HAP-1 (cell line): ENCODE results near the gene RXYLT1.
"Not testable (repeated sequence)": the region's sequence is repeated elsewhere in the genome, so short reads cannot be mapped to it uniquely, and the experiment has no call there.

Experiments used
- DNase-seq, 2 experiments: peaks; one replicate each; pipeline ENCODE4 v3.0.0-alpha.2; 2016 to 2020; ENCODE audit warnings: low spot score in 2 of 2
- H3K27me3 ChIP-seq: fragments of 250-450 bp; sonication (Bioruptor Pico); 2 replicates; pipeline ENCODE4 v1.5.1; 2020; ENCODE audit warnings: low read depth, mild to moderate bottlenecking, moderate library complexity
- H3K36me3 ChIP-seq: fragments of 250-450 bp; sonication (Bioruptor Pico); replicated peaks from 2 replicates; pipeline ENCODE4 v1.5.1; 2020; ENCODE audit warnings: mild to moderate bottlenecking
- H3K4me1 ChIP-seq: fragments of 250-450 bp; sonication (Bioruptor Pico); 2 replicates; pipeline ENCODE4 v1.5.1; 2020; ENCODE audit warnings: mild to moderate bottlenecking
- H3K4me3 ChIP-seq: fragments of 250-450 bp; sonication (Bioruptor Pico); 2 replicates; pipeline ENCODE4 v1.5.1; 2020; ENCODE audit warnings: mild to moderate bottlenecking, moderate library complexity
- H3K9me3 ChIP-seq: fragments of 250-450 bp; sonication (Bioruptor Pico); 2 replicates; pipeline ENCODE4 v1.5.1; 2020; ENCODE audit warnings: mild to moderate bottlenecking, moderate library complexity
- in situ Hi-C: fragments of 300-500 bp; cut with MboI; formaldehyde crosslinking; loops from 3 replicates; pipeline ENCODE4 v1.14.3; 2020; ENCODE audit warnings: low sequenced_read_pairs, inconsistent platforms, mixed read lengths

Gene RXYLT1, protein sequence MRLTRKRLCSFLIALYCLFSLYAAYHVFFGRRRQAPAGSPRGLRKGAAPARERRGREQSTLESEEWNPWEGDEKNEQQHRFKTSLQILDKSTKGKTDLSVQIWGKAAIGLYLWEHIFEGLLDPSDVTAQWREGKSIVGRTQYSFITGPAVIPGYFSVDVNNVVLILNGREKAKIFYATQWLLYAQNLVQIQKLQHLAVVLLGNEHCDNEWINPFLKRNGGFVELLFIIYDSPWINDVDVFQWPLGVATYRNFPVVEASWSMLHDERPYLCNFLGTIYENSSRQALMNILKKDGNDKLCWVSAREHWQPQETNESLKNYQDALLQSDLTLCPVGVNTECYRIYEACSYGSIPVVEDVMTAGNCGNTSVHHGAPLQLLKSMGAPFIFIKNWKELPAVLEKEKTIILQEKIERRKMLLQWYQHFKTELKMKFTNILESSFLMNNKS

DNA sequence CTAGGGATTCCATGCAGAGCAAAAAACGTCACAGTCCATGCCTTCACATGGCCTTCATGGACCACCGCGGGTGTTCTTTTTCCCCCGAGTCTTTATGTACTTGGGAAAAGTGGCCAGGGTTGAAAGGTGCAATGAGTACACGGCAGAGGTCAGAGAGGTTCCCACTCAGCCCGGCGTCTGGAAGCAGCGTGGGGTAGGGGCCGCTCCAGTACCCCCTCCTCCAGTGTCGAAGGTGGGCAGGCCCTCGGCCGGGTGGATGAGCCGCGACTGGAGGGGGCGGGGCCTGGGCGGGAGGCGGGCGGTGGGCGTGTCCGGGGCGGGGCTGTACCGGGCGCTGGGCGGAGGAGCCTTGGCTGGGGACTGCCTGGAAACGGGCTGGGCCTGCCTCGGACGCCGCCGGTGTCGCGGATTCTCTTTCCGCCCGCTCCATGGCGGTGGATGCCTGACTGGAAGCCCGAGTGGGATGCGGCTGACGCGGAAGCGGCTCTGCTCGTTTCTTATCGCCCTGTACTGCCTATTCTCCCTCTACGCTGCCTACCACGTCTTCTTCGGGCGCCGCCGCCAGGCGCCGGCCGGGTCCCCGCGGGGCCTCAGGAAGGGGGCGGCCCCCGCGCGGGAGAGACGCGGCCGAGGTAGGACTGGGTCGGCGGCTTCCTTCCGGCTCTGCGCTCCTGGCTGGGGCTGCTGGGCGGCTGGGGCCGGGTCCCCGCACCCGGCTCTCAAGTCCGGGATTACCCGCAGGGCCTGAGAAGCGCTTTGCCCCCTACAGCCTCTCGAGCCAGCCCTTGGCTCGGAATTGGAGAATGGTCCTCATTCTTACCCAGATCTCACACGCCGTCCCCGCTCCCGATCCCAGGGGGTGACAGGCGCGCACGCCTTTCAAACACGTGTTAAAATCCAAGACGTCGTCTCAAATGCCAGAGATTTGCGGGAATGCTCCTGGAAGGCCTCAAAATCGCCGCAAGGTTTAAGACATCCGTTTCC, at the start of gene RXYLT1:
RXYLT1 (plus strand) TSS at position 412 of the 984 bp plus-strand sequence; CDS start at position 464, 52 bp downstream.
- Histone ChIP-seq H3K4me3 (peak within 1 kb of the TSS; percentile 64), H3K9me3 (no peaks in the 10 kb centered on the region), H3K36me3 (peaks cover 14% of the 10 kb centered on the region), H3K27me3 (no peaks in the 10 kb centered on the region), H3K4me1 (peaks cover 10% of the 10 kb centered on the region)
- peak; percentile 76 to 88 for DNase-seq
- in situ Hi-C loops = loop anchor here (25.0 kb wide), 1 partner anchor 117 kb away; the partner anchor contains the start of gene DPY19L2

DNA sequence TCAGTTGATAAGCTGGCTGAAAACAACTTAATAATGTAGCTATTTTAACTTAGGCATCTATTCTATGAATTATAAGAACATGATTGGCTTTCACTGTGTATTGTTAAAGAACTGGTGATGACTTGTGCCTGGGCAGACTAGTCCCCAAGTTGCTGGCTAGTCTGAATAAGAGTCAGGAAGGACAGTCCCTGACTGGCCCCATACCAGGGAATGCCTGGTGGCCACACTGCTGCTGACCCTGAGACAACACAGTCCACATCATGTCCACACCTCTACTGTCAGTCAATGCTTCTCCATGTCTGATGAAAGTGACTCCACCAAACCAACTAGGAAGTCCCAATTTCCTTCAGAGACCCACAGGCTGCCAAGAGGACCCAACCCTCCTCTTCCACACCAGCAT, 46.9 kb upstream of the RXYLT1 start:
- H3K9me3 ChIP-seq, H3K4me3 ChIP-seq, H3K4me1 ChIP-seq, H3K27me3 ChIP-seq, H3K36me3 ChIP-seq, in situ Hi-C loops, DNase-seq: not testable (repeated sequence)

DNA sequence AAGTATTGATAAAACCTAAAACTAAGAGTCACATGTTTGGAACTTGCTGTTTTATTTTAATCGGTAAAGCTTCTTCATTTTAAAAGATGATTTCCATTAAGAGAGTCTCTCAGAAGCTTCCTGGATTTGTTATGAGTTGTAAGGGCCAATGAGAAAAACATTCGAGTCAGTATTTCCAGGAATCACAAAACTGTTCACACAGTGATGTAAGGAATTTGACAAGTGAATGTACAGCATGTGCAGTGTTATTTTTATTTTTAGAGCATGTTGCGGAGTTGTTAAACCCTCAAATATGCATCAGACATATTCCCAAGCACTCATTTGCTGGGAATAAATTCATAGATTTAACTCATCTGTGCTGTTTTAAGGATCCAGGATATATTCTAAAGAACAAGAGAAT, 46.1 kb upstream of the RXYLT1 start:
- H3K36me3 ChIP-seq, H3K27me3 ChIP-seq, H3K4me1 ChIP-seq, in situ Hi-C loops, H3K4me3 ChIP-seq, H3K9me3 ChIP-seq, DNase-seq: not testable (repeated sequence)

DNA sequence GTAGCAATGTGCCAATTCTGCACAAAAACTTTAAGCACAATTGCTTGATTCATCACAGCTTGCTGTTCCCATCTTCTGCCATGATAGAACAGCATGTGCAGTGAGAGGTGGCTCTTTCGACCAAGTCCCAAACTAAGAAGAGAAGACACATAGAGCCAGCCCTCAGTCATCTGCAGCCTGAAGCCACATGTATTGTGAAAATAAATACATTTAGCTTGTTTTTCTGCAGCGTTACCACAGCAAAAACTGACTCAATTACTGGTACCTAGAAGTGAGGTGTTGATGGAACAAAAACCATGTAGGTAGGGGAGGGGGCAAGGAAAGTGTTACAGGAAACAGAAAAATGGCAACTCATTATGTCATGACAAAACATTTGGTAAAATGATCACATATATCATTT, 39.2 kb upstream of the RXYLT1 start:
- H3K4me1 ChIP-seq, H3K27me3 ChIP-seq, H3K36me3 ChIP-seq, DNase-seq, in situ Hi-C loops, H3K9me3 ChIP-seq, H3K4me3 ChIP-seq: not testable (repeated sequence)

DNA sequence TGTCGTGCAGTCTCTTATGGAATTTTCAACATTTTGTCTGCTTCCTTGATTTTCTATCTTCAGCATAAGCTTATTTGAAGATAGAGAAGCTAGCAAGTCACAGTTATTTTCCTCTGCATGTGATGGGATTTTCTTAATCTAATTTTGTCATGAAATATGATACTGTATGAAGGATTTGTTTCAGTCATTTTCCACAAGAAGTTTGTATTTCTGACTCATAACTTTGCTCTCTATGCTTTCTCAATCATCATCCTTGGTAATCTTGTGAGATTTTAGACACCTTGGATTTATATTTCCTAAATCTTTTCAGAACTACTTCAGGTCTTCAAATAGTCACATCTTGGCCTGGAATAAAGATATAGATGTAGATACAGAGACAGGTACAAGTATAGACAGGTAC, 38.3 kb upstream of the RXYLT1 start:
- in situ Hi-C loops, H3K4me3 ChIP-seq, H3K27me3 ChIP-seq, H3K36me3 ChIP-seq, H3K9me3 ChIP-seq, DNase-seq, H3K4me1 ChIP-seq: not testable (repeated sequence)

DNA sequence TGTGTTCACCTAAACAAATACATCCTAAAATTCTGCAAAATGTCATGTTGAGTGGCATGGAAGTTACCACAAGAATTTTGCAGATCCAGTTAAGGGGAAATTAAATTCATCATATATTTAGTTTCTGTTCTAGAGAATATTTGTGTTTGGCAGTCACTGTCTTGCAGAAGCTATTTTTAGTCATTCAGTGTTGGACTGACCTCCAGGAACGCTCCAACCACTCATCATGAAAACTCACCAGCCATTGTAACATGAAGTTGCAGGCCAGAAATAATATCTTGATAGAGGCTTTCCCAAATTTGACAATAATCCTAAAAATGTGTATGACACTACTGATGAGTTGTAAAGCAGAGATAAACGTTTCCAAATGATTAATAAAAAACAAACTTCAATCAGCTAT, 35.6 kb upstream of the RXYLT1 start:
- H3K27me3 ChIP-seq, H3K36me3 ChIP-seq, in situ Hi-C loops, H3K9me3 ChIP-seq, H3K4me3 ChIP-seq, H3K4me1 ChIP-seq, DNase-seq: not testable (repeated sequence)

DNA sequence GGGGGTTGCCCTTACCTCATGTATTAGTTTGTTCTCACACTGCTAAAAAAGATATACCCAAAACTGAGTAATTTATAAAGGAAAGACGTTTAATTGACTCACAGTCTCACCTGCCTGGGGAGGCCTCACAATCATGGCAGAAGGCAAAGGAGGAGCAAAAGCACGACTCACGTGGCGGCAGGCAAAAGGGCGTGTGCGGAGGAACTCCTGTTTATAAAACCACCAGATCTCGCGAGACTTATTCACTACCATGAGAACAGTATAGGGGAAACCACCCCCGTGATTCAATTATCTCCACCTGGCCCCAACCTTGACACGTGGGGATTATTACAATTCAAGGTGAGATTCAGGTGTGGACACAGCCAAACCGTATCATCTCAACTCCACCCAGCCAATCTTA, 33.2 kb upstream of the RXYLT1 start:
- H3K4me1 ChIP-seq, H3K9me3 ChIP-seq, H3K36me3 ChIP-seq, H3K4me3 ChIP-seq, DNase-seq, in situ Hi-C loops, H3K27me3 ChIP-seq: not testable (repeated sequence)

DNA sequence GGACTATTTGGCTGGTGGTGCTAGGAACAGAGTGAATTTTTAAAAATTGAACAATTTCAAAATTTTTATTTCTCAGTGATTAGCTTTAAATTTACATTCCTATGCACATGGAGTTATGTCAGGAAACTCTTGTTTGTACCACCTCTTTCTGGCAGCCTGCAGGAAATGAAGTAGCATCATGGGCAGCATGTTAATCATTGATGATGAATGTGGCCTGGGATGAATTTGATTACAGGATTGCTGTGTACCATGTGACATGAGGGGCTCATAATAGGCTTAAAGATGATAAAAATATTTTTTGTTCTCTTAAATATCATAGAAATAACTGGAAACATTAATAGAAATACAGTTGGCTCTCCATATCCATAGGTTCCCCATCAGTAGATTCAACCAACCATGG, 32.6 kb upstream of the RXYLT1 start:
- H3K36me3 ChIP-seq, H3K27me3 ChIP-seq, H3K9me3 ChIP-seq, H3K4me3 ChIP-seq, in situ Hi-C loops, DNase-seq, H3K4me1 ChIP-seq: not testable (repeated sequence)

DNA sequence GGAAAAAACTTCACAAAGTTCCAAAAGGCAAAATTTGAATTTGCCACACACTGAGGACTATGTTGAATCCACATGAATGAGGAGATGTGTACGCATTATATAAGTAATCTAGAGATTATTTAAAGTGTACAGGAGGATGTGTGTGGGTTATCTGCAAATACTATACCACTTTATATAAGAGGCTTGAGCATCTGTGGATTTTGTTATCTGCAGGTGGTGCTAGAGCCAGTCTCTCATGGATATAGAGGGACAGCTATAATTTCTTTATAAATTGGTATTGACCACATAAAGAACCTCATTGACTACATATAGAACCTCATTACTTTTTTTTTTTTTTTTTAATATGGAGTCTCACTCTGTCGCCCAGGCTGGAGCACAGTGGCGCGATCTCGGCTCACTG, 32.2 kb upstream of the RXYLT1 start:
- in situ Hi-C loops = no loop called here

DNA sequence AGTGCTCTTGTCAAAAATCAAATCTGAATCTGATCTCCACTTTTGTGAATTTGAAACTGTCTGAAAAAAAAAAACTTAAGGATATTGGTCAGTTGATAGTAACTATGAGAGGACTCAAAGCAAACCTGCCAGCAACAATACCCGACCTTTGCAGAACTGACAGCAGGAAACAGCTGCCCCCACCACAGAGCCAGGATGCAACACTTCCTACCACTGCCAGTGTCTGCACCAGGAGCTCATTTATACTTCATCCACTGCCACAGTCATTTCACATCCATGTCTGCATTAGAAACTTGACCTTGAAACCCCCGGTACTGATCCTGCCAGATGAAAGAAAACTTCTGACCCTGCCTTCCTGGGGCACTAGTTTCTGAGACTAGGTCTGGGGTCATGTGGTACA, 27.4 kb upstream of the RXYLT1 start:
- no peaks in the 10 kb centered on the region for H3K9me3 ChIP-seq
- in situ Hi-C loops = no loop called here
- DNase-seq = no peak

More for the DNA sequence above, 32.2 kb upstream of the RXYLT1 start:
- no peak overlapping the region for H3K4me3 ChIP-seq
- H3K36me3 ChIP-seq = no peaks in the 10 kb centered on the region
- no peaks in the 10 kb centered on the region for H3K27me3 ChIP-seq
- no peak for DNase-seq
- H3K4me1 ChIP-seq = no peaks in the 10 kb centered on the region
- H3K9me3 ChIP-seq = no peaks in the 10 kb centered on the region

DNA sequence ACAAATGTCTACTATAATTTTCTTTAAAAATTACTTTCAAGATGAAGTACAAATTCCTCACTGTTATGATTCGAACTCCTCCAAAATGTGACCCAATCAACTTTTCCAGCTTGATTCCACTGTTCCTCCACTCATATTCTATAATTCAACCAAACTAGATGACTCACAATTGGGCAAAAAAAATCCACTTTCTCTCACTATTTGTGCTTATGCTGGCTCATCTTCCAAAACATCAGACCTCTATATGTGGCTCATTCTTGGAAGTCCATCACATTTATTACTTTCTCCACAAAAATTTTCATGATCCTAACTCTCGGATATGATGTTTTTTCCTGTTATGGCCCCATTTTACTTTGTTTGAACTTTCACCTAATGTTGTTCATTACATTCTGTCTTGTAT, 26.9 kb upstream of the RXYLT1 start:
- in situ Hi-C loops = no loop called here
- Histone ChIP-seq H3K4me3 (no peak overlapping the region), H3K4me1 (no peaks in the 10 kb centered on the region), H3K9me3 (no peaks in the 10 kb centered on the region), H3K36me3 (no peaks in the 10 kb centered on the region), H3K27me3 (peaks cover 11% of the 10 kb centered on the region; the same call in 1 of the 2 replicates)
- no peak for DNase-seq

More for the DNA sequence above, 27.4 kb upstream of the RXYLT1 start:
- H3K27me3 ChIP-seq = peaks cover 8% of the 10 kb centered on the region; the same call in 1 of the 2 replicates
- H3K4me1 ChIP-seq = no peaks in the 10 kb centered on the region
- no peak overlapping the region for H3K4me3 ChIP-seq
- H3K36me3 ChIP-seq = no peaks in the 10 kb centered on the region

DNA sequence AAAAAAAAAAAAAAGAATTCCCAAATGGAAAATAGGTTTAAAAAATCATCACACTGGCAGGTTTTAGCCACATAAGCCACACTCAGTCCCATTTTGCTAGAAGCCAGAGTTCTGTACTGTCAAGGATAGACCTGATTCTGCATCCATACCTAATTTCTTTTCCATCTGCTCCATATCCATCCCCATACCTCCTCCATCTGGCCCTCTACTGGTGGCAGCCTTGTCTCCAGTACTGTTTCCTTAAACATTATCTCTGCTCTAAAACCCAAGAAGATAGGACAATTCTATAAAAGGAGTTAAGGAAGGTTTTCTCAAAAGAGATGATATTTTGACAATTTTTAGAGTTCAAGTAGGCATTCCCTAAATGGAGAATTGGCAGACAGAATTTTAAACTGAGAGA, 26.0 kb upstream of the RXYLT1 start:
- Histone ChIP-seq H3K4me3 (no peak overlapping the region), H3K9me3 (no peaks in the 10 kb centered on the region), H3K4me1 (no peaks in the 10 kb centered on the region), H3K27me3 (peaks cover 11% of the 10 kb centered on the region; the same call in 1 of the 2 replicates), H3K36me3 (no peaks in the 10 kb centered on the region)
- DNase-seq = no peak
- in situ Hi-C loops = no loop called here

DNA sequence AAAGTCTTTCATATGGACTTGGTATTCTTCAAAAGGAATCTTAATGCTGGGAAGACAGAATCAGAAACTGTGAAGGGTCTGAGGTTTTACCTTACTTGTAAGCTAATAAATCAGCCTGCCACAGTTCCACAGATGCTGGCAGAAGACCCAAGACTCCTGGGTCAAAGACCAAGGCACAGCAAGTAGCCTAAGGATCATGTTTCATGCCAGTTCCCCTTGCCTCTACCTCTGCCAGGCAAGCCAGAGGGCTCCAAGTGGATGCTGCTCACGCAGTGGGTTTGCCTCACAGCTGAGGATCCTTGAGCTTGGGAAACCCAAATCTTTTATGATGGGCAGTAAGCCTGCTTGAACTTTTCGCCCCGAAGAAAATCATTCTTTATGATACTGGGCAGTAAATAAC, 15.2 kb upstream of the RXYLT1 start:
- no peaks in the 10 kb centered on the region for H3K36me3 ChIP-seq
- no peak overlapping the region for H3K4me3 ChIP-seq
- DNase-seq = no peak
- no peaks in the 10 kb centered on the region for H3K4me1 ChIP-seq
- in situ Hi-C loops = no loop called here
- no peaks in the 10 kb centered on the region for H3K9me3 ChIP-seq
- peaks cover 2% of the 10 kb centered on the region; the same call in 1 of the 2 replicates for H3K27me3 ChIP-seq

DNA sequence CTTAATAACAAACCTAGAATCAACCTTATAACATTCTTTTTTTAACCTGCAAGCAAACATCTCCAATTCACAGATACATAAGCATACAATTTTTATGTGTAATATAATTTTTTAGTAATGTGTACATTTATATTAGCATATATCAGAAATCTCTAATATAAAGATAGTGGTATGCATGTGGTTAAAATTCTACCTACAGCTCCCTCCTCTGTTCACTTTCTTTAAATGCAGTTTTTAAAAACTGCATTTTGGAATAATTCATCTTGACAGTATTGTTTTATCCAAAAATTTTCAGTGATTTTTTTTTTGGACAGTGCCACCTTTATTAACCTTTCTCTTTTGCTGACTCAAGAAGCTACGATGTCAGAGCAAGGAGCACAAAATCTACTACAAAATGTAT, 13.2 kb upstream of the RXYLT1 start:
- no peak for DNase-seq
- H3K4me1 ChIP-seq = no peaks in the 10 kb centered on the region
- H3K9me3 ChIP-seq = peaks cover 6% of the 10 kb centered on the region
- in situ Hi-C loops = no loop called here
- no peaks in the 10 kb centered on the region; the same call in 1 of the 2 replicates for H3K27me3 ChIP-seq
- no peaks in the 10 kb centered on the region for H3K36me3 ChIP-seq
- H3K4me3 ChIP-seq = no peak overlapping the region
